Measurements from ENCODE around the gene TREH.

DNA sequence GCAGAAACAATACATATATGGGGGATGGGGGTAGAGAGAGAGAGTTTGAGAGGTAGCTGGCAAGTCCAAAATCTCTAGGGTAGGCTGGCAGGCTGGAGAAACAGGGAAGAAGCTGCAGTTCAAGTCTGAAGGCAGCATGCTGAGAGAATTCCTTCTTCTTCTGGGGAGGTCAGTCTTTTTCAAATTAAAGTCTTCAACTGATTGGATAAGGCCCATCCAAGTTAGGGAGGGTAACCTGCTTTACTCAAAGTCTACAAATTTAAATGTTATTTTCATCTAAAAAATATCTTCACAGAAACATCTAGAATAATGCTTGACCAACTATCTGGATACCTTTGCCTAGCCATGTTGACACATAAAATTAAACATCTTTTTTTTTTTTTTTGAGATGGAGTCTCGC is 2.9 kb upstream of the TREH start:
- TF ChIP-seq, protein P1, sequence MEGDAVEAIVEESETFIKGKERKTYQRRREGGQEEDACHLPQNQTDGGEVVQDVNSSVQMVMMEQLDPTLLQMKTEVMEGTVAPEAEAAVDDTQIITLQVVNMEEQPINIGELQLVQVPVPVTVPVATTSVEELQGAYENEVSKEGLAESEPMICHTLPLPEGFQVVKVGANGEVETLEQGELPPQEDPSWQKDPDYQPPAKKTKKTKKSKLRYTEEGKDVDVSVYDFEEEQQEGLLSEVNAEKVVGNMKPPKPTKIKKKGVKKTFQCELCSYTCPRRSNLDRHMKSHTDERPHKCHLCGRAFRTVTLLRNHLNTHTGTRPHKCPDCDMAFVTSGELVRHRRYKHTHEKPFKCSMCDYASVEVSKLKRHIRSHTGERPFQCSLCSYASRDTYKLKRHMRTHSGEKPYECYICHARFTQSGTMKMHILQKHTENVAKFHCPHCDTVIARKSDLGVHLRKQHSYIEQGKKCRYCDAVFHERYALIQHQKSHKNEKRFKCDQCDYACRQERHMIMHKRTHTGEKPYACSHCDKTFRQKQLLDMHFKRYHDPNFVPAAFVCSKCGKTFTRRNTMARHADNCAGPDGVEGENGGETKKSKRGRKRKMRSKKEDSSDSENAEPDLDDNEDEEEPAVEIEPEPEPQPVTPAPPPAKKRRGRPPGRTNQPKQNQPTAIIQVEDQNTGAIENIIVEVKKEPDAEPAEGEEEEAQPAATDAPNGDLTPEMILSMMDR (IDR thresholded peaks at IDR 0.05): no peak
- no peak for TF ChIP-seq POLR2A (IDR thresholded peaks at IDR 0.05)

All from vagina (tissue), 2 donors.